Measurements from ENCODE around the gene RSBN1.

The RSBN1 gene

GRCh38 chr1:113804421-113805255 is 7.6 kb downstream of the RSBN1 start:
- Mint-ChIP-seq H3K36me3 (ENCODE audit: low read depth) (peaks cover 26% of the 10 kb centered on the region), H3K4me1 (ENCODE audit: low read depth) (peaks cover 83% of the 10 kb centered on the region), H3K9me3 (no peaks in the 10 kb centered on the region), H3K27ac (peak overlapping the region; percentile 61), H3K4me3 (no peak overlapping the region), H3K27me3 (no peaks in the 10 kb centered on the region)
- no peak for DNase-seq

- peaks cover 27% of the 10 kb centered on the region for H3K36me3 Mint-ChIP-seq (ENCODE audit: low read depth)
- H3K4me1 Mint-ChIP-seq (ENCODE audit: low read depth) = peaks cover 83% of the 10 kb centered on the region
- no peaks in the 10 kb centered on the region for H3K9me3 Mint-ChIP-seq
- no peaks in the 10 kb centered on the region for H3K27me3 Mint-ChIP-seq
- no peak for DNase-seq
- H3K4me3 Mint-ChIP-seq = peak overlapping the region; percentile 29
- H3K27ac Mint-ChIP-seq = peak overlapping the region; percentile 70
These were observed 9.8 kb downstream of the RSBN1 start for GRCh38 chr1:113802367-113803007.

DNA sequence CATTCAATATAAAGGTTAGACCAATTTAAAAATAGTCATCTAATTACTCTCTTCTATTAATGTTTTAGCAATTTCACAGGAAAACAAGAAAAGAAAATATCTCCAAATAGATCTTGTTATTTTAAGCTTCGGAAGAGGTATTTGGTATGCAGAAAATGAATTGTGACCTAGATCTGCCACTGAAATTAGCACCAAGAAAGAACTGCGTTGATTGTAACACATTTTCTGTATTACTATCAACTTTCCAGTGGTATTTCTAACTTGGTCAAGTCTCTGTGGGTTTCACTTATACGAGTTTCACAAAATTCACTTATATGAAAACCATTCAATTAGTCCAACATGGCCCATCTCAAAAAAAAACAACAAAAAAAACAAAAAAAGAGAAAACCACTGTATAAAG is 11.8 kb downstream of the RSBN1 start:
- no peaks in the 10 kb centered on the region for H3K9me3 Mint-ChIP-seq
- peaks cover 82% of the 10 kb centered on the region for H3K4me1 Mint-ChIP-seq (ENCODE audit: low read depth)
- no peak overlapping the region for H3K4me3 Mint-ChIP-seq
- no peaks in the 10 kb centered on the region for H3K27me3 Mint-ChIP-seq
- peaks cover 28% of the 10 kb centered on the region for H3K36me3 Mint-ChIP-seq (ENCODE audit: low read depth)
- no peak for DNase-seq
- peak overlapping the region; percentile 57 for H3K27ac Mint-ChIP-seq

GRCh38 chr1:113797472-113797871 is 14.8 kb downstream of the RSBN1 start:
- H3K27me3 Mint-ChIP-seq = no peaks in the 10 kb centered on the region
- H3K4me3 Mint-ChIP-seq = no peak overlapping the region
- peaks cover 78% of the 10 kb centered on the region for H3K4me1 Mint-ChIP-seq (ENCODE audit: low read depth)

GRCh38 chr1:113793878-113794834 is 18.1 kb downstream of the RSBN1 start:
- no peaks in the 10 kb centered on the region for H3K9me3 Mint-ChIP-seq
- no peak for DNase-seq
- H3K36me3 Mint-ChIP-seq (ENCODE audit: low read depth) = peaks cover 64% of the 10 kb centered on the region
- no peaks in the 10 kb centered on the region for H3K27me3 Mint-ChIP-seq
- H3K27ac Mint-ChIP-seq = peak overlapping the region; percentile 26
- H3K4me1 Mint-ChIP-seq (ENCODE audit: low read depth) = peaks cover 78% of the 10 kb centered on the region
- no peak overlapping the region for H3K4me3 Mint-ChIP-seq

More at GRCh38 chr1:113797472-113797871, 14.8 kb downstream of the RSBN1 start:
- no peak for DNase-seq
- no peak overlapping the region for H3K27ac Mint-ChIP-seq
- H3K36me3 Mint-ChIP-seq (ENCODE audit: low read depth) = peaks cover 45% of the 10 kb centered on the region
- no peaks in the 10 kb centered on the region for H3K9me3 Mint-ChIP-seq

- Mint-ChIP-seq H3K9me3 (no peaks in the 10 kb centered on the region), H3K4me3 (no peak overlapping the region), H3K27me3 (no peaks in the 10 kb centered on the region), H3K27ac (peak overlapping the region; percentile 4), H3K4me1 (ENCODE audit: low read depth) (peaks cover 81% of the 10 kb centered on the region), H3K36me3 (ENCODE audit: low read depth) (peaks cover 73% of the 10 kb centered on the region)
- no peak for DNase-seq
These were observed 19.3 kb downstream of the RSBN1 start for GRCh38 chr1:113792986-113793385.

DNA sequence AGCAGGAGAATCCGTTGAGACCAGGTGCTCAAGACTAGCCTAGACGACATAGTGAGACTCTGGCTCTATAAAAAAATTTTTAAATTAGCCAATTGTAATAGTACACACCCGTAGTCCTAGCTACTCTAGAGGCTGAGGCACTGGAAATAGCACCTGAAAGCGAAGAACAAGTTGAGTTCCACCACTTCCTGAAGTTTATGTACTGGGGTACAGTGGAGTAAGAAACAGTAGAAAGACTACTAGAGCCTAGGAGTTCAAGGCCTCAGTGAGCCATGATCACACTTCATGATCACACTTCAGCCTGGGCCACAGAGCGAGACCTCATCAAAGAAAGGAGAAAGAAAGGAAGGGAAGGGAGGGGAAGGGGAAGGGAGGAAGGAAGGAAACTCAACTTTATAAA is 19.8 kb downstream of the RSBN1 start:
- DNase-seq = no peak
- Mint-ChIP-seq H3K27me3 (no peaks in the 10 kb centered on the region), H3K27ac (peak overlapping the region; percentile 82), H3K4me3 (no peak overlapping the region), H3K9me3 (no peaks in the 10 kb centered on the region), H3K4me1 (ENCODE audit: low read depth) (peaks cover 81% of the 10 kb centered on the region), H3K36me3 (ENCODE audit: low read depth) (peaks cover 71% of the 10 kb centered on the region)

DNA sequence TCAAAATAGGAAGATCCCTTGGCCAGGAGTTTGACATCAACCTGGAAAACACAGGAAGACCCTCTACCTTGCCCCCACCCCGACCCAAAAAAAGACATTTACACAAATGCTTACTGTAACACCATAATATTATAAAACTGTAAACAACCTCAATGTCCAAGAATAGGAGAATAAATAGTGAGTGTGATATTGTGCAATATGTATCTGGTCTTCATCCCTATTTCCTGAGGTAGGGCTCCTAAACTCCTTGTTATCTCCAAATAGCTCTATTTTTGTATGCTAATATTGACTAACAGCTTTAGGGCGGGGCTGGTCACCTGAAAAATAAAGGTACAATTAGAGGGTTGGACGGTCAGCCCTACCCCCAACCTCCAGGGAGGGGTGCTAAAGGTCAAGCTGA is 23.5 kb downstream of the RSBN1 start:
- H3K27me3 Mint-ChIP-seq = no peaks in the 10 kb centered on the region
- H3K27ac Mint-ChIP-seq = peak overlapping the region; percentile 10
- peaks cover 78% of the 10 kb centered on the region for H3K4me1 Mint-ChIP-seq (ENCODE audit: low read depth)
- peaks cover 51% of the 10 kb centered on the region for H3K36me3 Mint-ChIP-seq (ENCODE audit: low read depth)
- no peak overlapping the region for H3K4me3 Mint-ChIP-seq
- no peak for DNase-seq
- no peaks in the 10 kb centered on the region for H3K9me3 Mint-ChIP-seq

GRCh38 chr1:113787663-113788062 is 24.6 kb downstream of the RSBN1 start:
- Mint-ChIP-seq H3K9me3 (no peaks in the 10 kb centered on the region), H3K27ac (peak overlapping the region; percentile 34), H3K4me1 (ENCODE audit: low read depth) (peaks cover 70% of the 10 kb centered on the region), H3K27me3 (no peaks in the 10 kb centered on the region), H3K36me3 (ENCODE audit: low read depth) (peaks cover 44% of the 10 kb centered on the region), H3K4me3 (peak overlapping the region; percentile 49)
- DNase-seq = no peak

- Mint-ChIP-seq H3K27ac (peak overlapping the region; percentile 73), H3K4me1 (ENCODE audit: low read depth) (peaks cover 57% of the 10 kb centered on the region), H3K36me3 (ENCODE audit: low read depth) (peaks cover 42% of the 10 kb centered on the region), H3K4me3 (no peak overlapping the region), H3K27me3 (no peaks in the 10 kb centered on the region), H3K9me3 (no peaks in the 10 kb centered on the region)
- DNase-seq = no peak
These were observed 26.2 kb downstream of the RSBN1 start for GRCh38 chr1:113786069-113786468.

DNA sequence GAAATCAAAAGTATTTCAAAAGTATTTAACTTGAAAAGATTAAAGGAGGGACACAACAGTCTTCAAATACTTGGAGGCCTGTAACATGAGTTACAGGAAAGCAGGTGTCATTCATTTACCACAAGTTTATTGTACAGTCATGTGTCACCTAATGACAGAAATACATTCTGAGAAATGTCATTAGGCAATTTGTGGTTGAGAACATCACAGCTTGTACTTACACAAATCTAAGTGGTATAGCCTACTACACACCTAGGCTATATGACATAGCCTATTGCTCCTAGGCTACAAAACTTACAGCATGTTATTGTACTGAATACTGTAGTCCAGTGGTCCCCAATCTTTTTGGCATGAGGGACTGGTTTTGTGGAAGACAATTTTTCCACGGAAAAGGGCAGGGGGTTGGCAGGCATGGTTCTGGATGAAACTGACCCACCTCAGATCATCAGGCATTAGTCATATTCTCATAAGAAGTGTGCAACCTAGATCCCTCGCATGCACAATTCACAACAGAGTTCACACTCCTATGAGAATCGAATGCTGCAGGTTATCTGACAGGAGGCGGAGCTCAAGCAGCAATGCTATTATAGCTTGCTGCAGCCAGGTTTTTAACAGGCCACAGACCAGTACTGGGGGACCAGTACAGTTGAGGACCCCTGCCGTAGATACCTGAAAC is 28.0 kb downstream of the RSBN1 start:
- DNase-seq = peak; percentile 51
- Mint-ChIP-seq H3K27me3 (no peaks in the 10 kb centered on the region), H3K9me3 (no peaks in the 10 kb centered on the region), H3K4me3 (peak overlapping the region; percentile 68), H3K36me3 (ENCODE audit: low read depth) (peaks cover 26% of the 10 kb centered on the region), H3K4me1 (ENCODE audit: low read depth) (peaks cover 39% of the 10 kb centered on the region), H3K27ac (no peak overlapping the region)

DNA sequence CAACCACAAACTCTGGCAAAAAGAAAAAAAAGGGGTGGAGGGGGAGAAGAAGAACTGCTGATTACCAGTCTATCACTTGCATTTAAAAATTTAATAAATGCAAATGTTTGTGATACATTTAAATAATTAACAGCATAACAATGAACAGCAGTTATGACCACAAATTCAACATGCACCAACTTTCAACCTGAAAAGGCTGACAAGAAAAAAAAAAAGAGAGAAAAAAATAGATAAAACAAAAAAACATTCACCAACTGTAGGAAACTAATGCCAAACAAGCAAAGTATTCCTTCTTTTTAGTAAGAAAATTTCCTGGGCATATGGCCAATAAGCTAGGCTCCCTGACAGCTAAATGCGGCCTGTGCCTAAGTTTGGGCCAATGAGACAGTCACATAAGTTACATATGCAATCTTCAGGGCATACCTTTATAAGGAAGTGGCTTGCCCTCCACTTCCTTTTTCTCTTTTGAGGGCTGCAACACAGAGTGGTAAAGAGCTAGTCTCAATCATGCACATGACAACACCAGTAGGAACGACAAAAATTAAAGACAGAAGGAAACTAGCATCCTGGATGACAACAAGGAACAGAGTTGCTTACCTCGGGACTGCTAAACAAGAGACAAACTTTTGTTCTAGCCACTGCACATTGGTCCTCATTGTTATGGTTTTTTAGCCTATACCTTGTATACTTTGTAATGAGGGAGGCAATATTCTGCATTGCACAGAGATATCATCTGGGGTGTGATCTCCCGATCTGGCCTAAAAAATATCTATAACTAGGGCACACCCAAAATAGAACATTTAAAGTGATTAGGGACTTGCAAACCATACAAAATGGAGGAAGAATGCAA is 28.8 kb downstream of the RSBN1 start:
- Mint-ChIP-seq H3K4me3 (peak overlapping the region; percentile 68), H3K9me3 (no peaks in the 10 kb centered on the region), H3K4me1 (ENCODE audit: low read depth) (peaks cover 36% of the 10 kb centered on the region), H3K36me3 (ENCODE audit: low read depth) (peaks cover 22% of the 10 kb centered on the region), H3K27me3 (no peaks in the 10 kb centered on the region), H3K27ac (no peak overlapping the region)
- no peak for DNase-seq

- no peaks in the 10 kb centered on the region for H3K27me3 Mint-ChIP-seq
- no peak overlapping the region for H3K27ac Mint-ChIP-seq
- no peaks in the 10 kb centered on the region for H3K9me3 Mint-ChIP-seq
- H3K4me3 Mint-ChIP-seq = no peak overlapping the region
- H3K4me1 Mint-ChIP-seq (ENCODE audit: low read depth) = peaks cover 26% of the 10 kb centered on the region
- peaks cover 18% of the 10 kb centered on the region for H3K36me3 Mint-ChIP-seq (ENCODE audit: low read depth)
- DNase-seq = no peak
These were observed 29.9 kb downstream of the RSBN1 start for GRCh38 chr1:113782406-113782805.
